HG03103 (cell line): ENCODE data around the gene FANCI.
"Not testable (repeated sequence)": the region's sequence is repeated elsewhere in the genome, so short reads cannot be mapped to it uniquely, and the experiment has no call there.

ENCODE experiments used
- ATAC-seq: cut with Tn5 transposase; IDR thresholded peaks from one replicate; pipeline ENCODE4 v1.9.1; 2021; ENCODE audit warnings: low read depth; ENCODE audit not compliant: unreplicated experiment

FANCI gene

GRCh38 chr15:89218531-89218930, 25.2 kb upstream of the FANCI start:
- ATAC-seq: no peak

GRCh38 chr15:89221543-89221942, 22.2 kb upstream of the FANCI start, which contains the start of gene RLBP1:
Gene RLBP1, minus strand, starts transcription at chr15:89221579. Its CDS starts 2,604 bp downstream, at chr15:89218975.
- ATAC-seq: no peak

- ATAC-seq: no peak
Measured at GRCh38 chr15:89225588-89225987, 18.2 kb upstream of the FANCI start.

GRCh38 chr15:89226359-89227221, 17.2 kb upstream of the FANCI start:
- ATAC-seq: no peak

- ATAC-seq: no peak
Measured at GRCh38 chr15:89227425-89227824, 16.4 kb upstream of the FANCI start.

DNA sequence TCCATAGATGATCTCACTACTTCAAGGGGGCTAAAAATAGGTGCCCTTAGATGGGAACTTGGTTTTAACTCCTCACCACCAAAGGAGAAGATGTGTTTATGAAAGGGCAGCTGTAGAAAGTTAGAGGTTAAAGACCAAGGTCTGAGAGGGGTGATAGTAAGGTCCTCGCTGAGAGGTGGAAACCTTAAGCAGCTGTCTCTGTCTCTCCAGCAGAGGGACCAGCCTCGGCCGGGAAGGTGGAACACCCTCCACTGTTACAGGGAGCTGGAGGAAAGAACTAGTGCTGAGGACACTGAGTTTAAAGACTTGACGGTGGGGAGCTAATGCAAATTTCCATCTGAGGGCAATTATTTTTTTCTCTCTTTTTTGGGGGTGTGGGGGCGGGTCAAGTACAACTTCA, 13.5 kb upstream of the FANCI start:
- ATAC-seq: no peak

- no peak for ATAC-seq
Measured at GRCh38 chr15:89231832-89232231, 11.9 kb upstream of the FANCI start.

- ATAC-seq: not testable (repeated sequence)
Measured at GRCh38 chr15:89239883-89240810, 3.6 kb upstream of the FANCI start.

- ATAC-seq: no peak
Measured at GRCh38 chr15:89243046-89243690, 611 bp upstream of the FANCI start.

DNA sequence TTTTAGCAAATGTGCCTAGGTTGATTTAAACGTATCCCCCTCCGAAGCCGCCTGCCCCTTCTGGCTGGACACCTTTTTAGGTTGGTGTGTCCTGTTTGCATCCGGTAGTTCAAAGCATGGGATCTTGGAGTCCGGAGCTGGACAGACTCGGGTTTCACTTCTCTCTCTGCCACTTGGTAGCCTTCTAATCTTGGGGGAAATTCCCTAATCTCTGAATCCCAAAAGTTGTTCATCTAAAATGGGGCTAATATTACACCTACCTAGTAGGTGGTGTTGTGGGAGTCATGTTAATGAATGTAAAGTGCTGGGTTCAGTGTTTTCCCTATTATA, 760 bp downstream of the FANCI start:
- ATAC-seq: peak; percentile 29

GRCh38 chr15:89247446-89247845, 3.7 kb downstream of the FANCI start:
- no peak for ATAC-seq

GRCh38 chr15:89248584-89248983, 4.8 kb downstream of the FANCI start:
- no peak for ATAC-seq

- not testable (repeated sequence) for ATAC-seq
Measured at GRCh38 chr15:89250142-89250541, 6.4 kb downstream of the FANCI start.

DNA sequence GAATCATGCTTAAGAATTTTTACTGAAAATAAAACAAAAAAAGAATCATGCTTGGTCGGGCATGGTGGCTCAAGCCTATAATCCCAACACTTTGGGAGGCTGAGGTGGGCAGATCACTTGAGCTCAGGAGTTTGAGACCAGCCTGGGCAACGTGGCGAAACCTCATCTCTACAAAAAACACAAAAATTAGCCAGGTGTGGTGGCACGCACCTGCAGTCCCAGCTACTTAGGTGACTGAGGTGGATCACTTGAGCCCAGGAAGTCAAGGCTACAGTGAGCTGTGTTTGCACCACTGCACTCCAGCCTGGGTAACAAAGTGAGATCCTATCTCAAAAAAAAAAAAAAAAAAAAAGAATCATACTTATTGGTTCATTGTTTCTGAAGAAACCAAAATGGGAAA, 33.5 kb downstream of the FANCI start:
- ATAC-seq: not testable (repeated sequence)

DNA sequence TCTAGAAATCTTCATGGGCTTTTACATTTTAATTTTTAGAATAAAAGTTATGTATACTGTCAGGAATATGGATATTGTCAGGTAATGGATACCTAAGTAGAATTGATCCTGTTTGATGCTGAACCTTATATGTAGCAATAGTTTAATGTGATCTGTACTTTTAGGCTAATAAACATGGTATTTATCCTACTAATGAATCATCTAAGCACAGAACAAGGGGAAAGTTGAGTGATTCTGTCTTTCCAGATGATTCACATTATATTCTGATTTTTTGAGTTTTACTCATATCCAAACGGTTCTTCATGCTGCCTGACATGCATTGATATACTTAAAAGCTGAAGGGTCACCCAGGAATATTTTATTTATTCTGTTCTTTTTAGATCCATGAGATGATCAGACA, 34.5 kb downstream of the FANCI start:
- no peak for ATAC-seq

GRCh38 chr15:89282631-89283030, 38.9 kb downstream of the FANCI start:
- no peak for ATAC-seq

DNA sequence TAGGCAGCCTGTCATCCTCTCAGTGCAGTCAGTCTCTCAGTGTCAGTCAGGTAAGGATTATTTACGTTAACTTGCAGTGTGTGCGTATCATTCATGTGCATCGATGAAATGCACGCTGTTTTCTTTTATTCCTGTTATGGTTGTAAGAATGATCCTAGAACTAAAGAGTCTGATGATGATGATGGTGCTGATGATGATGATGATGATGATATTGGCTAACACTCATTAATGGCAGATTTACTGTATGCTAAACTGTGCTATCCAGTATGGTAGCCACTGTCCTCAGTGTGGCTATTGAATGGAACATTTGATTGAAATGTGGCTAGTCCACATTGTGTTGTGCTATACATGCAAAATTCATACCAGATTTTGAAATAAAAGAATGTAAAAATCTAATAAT, 39.4 kb downstream of the FANCI start:
- no peak for ATAC-seq

DNA sequence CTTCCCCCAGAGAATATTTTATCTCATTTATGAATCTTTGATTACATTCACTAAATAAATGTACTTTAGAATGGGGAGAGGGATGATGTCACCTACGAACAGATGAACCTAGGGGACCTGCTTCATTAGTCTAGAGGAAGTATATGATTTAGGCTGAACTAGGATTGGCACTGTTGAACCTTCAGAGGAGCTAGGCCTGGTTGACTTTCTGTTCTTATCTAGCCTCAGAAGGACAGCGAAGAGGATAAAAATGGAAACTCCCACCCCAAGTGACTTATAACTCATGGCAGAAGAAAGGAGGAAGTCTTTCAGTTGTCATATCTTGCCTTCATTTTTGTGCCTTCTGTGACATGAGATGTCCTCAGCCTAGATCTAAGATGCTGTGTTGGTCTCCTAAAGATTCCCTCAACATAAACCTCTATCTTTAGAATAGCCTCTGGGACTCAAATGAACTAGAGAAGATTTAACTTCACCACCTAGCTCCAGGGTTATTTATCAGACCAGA, 48.2 kb downstream of the FANCI start:
- no peak for ATAC-seq

DNA sequence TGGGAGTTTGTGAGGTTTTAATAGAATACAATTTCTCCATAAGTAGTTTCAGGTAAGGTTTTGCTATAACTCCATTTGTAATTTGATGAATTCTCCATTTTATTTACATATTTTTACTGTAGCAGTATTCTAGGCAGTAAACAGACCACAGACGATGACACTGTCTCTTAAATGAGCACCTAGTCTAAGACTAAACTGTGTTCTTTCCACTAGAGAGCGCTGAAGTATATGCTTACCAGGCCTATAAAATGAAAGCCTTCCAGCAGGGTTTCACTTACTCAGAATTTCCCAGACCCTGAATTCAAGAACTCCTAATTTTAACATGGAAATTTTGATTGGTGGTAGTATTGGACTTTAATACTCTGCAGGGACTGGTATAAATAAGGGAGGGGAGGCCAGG, 49.2 kb downstream of the FANCI start:
- ATAC-seq: no peak

- ATAC-seq: no peak
Measured at GRCh38 chr15:89299896-89300295, 56.1 kb downstream of the FANCI start.
